ENCODE measurements around the gene TSPAN8.

- TF ChIP-seq HMG20A (CRISPR knock-in tag; conservative IDR thresholded peaks at IDR 0.05) (no peak), SRF (CRISPR knock-in tag; IDR thresholded peaks at IDR 0.05) (no peak), HIVEP1 (CRISPR knock-in tag; IDR thresholded peaks at IDR 0.05) (no peak), HNRNPUL1 (IDR thresholded peaks at IDR 0.05; ENCODE audit: low read length) (no peak), RNF2 (IDR thresholded peaks at IDR 0.05) (no peak), POLR2A (conservative IDR thresholded peaks at IDR 0.05) (no peak), JUNB (CRISPR knock-in tag; conservative IDR thresholded peaks at IDR 0.05) (no peak)
Measured at GRCh38 chr12:71158361-71158882, 623 bp upstream of the TSPAN8 start.
